ENCODE results near the gene GCAT. TPM values are rescaled to one million over a fixed set of nuclear protein-coding genes. Genes with fewer than 3 reads are reported as not detected.

Gene GCAT
- total and polyA plus RNA-seq, 12 donors, result 26.7 to 63.0 (median 41.5) TPM

- peak overlapping the region; percentile 79 to 96 (median 94) for H3K27ac ChIP-seq
- H3K36me3 ChIP-seq, result peaks cover 0 to 21% (median 8%) of the 10 kb centered on the region in 9 donors
- WGBS, 2 donors, result 0 to 1% methylated on average over 46 of the region's 46 CpGs
- peak overlapping the region; percentile 72 to 91 (median 82) for H3K4me3 ChIP-seq
- peak; percentile 30 to 52 for DNase-seq
- TF ChIP-seq CTCF (IDR thresholded peaks at IDR 0.05), result no peak
- H3K27me3 ChIP-seq, result no peaks in the 10 kb centered on the region
- H3K4me1 ChIP-seq, result peaks cover 2 to 30% (median 24%) of the 10 kb centered on the region in 9 donors
- ATAC-seq, result peak in 7 of 8 donors; percentile 10 to 56 (median 45)
- intact Hi-C loops (cut with DNase I), result no loop called here
- peaks cover 0 to 7% (median 0%) of the 10 kb centered on the region in 11 donors for H3K9me3 ChIP-seq
Measured at GRCh38 chr22:37843741-37844089, 36.0 kb downstream of the GCAT start.

DNA sequence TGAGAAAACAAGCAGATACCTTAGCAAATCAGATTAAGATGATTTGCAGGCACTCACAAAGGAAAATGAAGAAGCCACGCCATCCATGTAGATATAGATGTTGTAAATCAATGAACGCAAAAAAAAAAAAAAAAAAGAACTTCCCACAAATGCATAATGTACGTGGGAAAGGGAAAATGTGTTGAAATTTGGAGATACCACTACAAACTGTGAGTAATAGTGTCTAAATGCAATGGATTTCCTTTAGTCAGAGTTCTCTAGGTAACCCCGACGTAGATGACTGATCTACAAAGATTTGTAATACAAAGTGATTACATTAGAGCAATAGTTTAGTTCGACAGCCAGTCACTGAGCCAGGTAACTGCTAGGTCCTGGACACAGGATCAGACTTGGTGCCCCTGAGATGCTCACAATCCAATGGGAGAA is 37.2 kb downstream of the GCAT start:
- no peak for ATAC-seq
- intact Hi-C loops (cut with DNase I), result no loop called here
- peaks cover 2 to 32% (median 29%) of the 10 kb centered on the region in 9 donors for H3K4me1 ChIP-seq
- DNase-seq, result no peak
- peaks cover 0 to 9% (median under 1%) of the 10 kb centered on the region in 9 donors for H3K36me3 ChIP-seq
- no peak for TF ChIP-seq CTCF (IDR thresholded peaks at IDR 0.05)
- peaks cover 0 to 7% (median 0%) of the 10 kb centered on the region in 11 donors for H3K9me3 ChIP-seq
- H3K4me3 ChIP-seq, result peak overlapping the region; percentile 23 to 91 (median 82)
- H3K27ac ChIP-seq, result peak overlapping the region; percentile 6 to 96 (median 94)
- no peaks in the 10 kb centered on the region for H3K27me3 ChIP-seq
- 86 to 90% methylated on average over 6 of the region's 6 CpGs for WGBS, 2 donors

- DNase-seq (no peak), ATAC-seq (no peak)
- 96 to 98% methylated on average over 2 of the region's 2 CpGs for WGBS, 2 donors
- H3K27ac ChIP-seq, result no peak overlapping the region
- no peaks in the 10 kb centered on the region for H3K27me3 ChIP-seq
- intact Hi-C loops (cut with DNase I), result no loop called here
- H3K9me3 ChIP-seq, result peaks cover 0 to 7% (median 0%) of the 10 kb centered on the region in 11 donors
- H3K4me3 ChIP-seq, result no peak overlapping the region
- H3K36me3 ChIP-seq, result peaks cover 0 to 11% (median under 1%) of the 10 kb centered on the region in 9 donors
- TF ChIP-seq CTCF (IDR thresholded peaks at IDR 0.05), result no peak
- H3K4me1 ChIP-seq, result peaks cover 6 to 46% (median 42%) of the 10 kb centered on the region in 9 donors
Measured at GRCh38 chr22:37846433-37846832, 38.7 kb downstream of the GCAT start.

DNA sequence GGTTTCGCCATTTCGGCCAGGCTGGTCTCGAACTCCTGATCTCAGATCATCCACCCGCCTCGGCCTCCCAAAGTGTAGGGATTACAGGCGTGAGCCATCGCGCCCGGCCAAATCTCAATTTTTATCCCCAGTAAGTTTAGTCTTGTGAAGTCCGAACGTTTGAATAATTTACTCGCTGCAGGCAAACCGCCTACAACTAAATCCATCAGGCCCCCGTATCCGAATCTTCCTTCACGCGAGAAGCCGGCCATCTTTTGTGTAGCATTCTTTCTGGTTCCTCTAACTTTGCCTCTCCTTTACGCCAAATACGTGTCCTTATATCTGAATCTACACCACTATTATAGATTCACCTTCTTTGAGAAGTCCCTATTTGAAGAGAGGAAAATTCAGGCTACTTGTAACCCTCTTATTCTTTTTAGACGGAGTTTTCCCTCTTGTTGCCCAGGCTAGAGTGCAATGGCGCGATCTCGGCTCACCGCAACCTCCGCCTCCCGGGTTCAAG is 40.9 kb downstream of the GCAT start:
- H3K4me1 ChIP-seq, result peaks cover 3 to 45% (median 30%) of the 10 kb centered on the region in 9 donors
- peaks cover 0 to 7% (median 0%) of the 10 kb centered on the region in 11 donors for H3K9me3 ChIP-seq
- DNase-seq, result no peak
- ATAC-seq, result no peak
- no peak for TF ChIP-seq CTCF (IDR thresholded peaks at IDR 0.05)
- no peaks in the 10 kb centered on the region for H3K27me3 ChIP-seq
- peak overlapping the region; percentile 68 to 94 (median 90) for H3K27ac ChIP-seq
- peaks cover 0 to 33% (median 21%) of the 10 kb centered on the region in 9 donors for H3K36me3 ChIP-seq
- whole genome bisulfite sequencing, 2 donors, result 23 to 31% methylated on average over 27 of the region's 27 CpGs
- intact Hi-C loops (cut with DNase I), result no loop called here
- peak overlapping the region; percentile 65 to 87 (median 76) for H3K4me3 ChIP-seq
